WTC11 (cell line): ENCODE data around the gene UBE2R2. TPM values are rescaled to one million over a fixed set of nuclear protein-coding genes. Genes with fewer than 3 reads are reported as not detected.
A peak's percentile ranks its signal among the peaks of the same experiment; 100 is the strongest.

Experiments
- ATAC-seq: fragments of 200-7000 bp; cut with Tn5 transposase; 2 replicates; pipeline ENCODE4 v1.10.0; 2021; ENCODE audit warnings: mild to moderate bottlenecking, moderate library complexity
- CTCF ChIA-PET: fragments of 300-600 bp; sonication (Branson Sonifier 250); formaldehyde crosslinking; loops from one replicate; lab custom pipeline; 2021; ENCODE audit warnings: antibody characterized with exemption; lab: Charles Lee
- POLR2A ChIA-PET: fragments of 350-600 bp; sonication (Branson Sonifier 250); formaldehyde crosslinking; loops from one replicate; lab custom pipeline; 2021; ENCODE audit warnings: antibody characterized with exemption; lab: Charles Lee
- DNase-seq: peaks from one replicate; pipeline ENCODE4 v3.0.0; 2021; ENCODE audit warnings: low spot score
- H3K27ac Mint-ChIP-seq: 2 replicates; pipeline ENCODE4 v1.8.0; 2021; ENCODE audit warnings: mixed read lengths
- H3K27me3 Mint-ChIP-seq: 2 replicates; pipeline ENCODE4 v1.8.0; 2021; ENCODE audit warnings: low read depth, mild to moderate bottlenecking, moderate library complexity, mixed read lengths
- H3K36me3 Mint-ChIP-seq: 2 replicates; pipeline ENCODE4 v1.8.0; 2021; ENCODE audit warnings: mixed read lengths
- H3K4me1 Mint-ChIP-seq: 2 replicates; pipeline ENCODE4 v1.8.0; 2022; ENCODE audit warnings: mixed read lengths
- H3K4me3 Mint-ChIP-seq: 2 replicates; pipeline ENCODE4 v1.8.0; 2021; ENCODE audit warnings: mild to moderate bottlenecking, moderate library complexity, mixed read lengths
- H3K9me3 Mint-ChIP-seq: 2 replicates; pipeline ENCODE4 v1.8.0; 2021; ENCODE audit warnings: mixed read lengths
- ARID4B ChIP-seq: sonication (generic); formaldehyde crosslinking; IDR thresholded peaks from 2 replicates; pipeline ENCODE4 v1.8.0; 2023; ENCODE audit warnings: missing genetic modification reagents, mild to moderate bottlenecking, borderline replicate concordance
- CBFB ChIP-seq: sonication (generic); formaldehyde crosslinking; IDR thresholded peaks from 2 replicates; pipeline ENCODE4 v1.8.1; 2022; ENCODE audit warnings: mild to moderate bottlenecking, low read depth, missing genetic modification reagents
- CREB1 ChIP-seq: sonication (generic); formaldehyde crosslinking; IDR thresholded peaks from 2 replicates; pipeline ENCODE4 v1.8.0; 2023; ENCODE audit warnings: mild to moderate bottlenecking, missing genetic modification reagents
- CTCF ChIP-seq: fragments of 200-600 bp; IDR thresholded peaks from 2 replicates; pipeline ENCODE4 v1.8.0; 2022; ENCODE audit warnings: antibody characterized with exemption
- MXD4 ChIP-seq: fragments of 250-450 bp; sonication (Bioruptor Pico); IDR thresholded peaks from 2 replicates; pipeline ENCODE4 v1.8.0; 2021; ENCODE audit warnings: mild to moderate bottlenecking, moderate library complexity, borderline replicate concordance
- TEAD1 ChIP-seq: sonication (generic); formaldehyde crosslinking; IDR thresholded peaks from 2 replicates; pipeline ENCODE4 v1.8.0; 2022; ENCODE audit warnings: mild to moderate bottlenecking, missing genetic modification reagents
- ZBTB43 ChIP-seq: sonication (generic); formaldehyde crosslinking; IDR thresholded peaks from 2 replicates; pipeline ENCODE4 v1.8.1; 2023; ENCODE audit warnings: mild to moderate bottlenecking, missing genetic modification reagents
- ZNF317 ChIP-seq: sonication (generic); formaldehyde crosslinking; IDR thresholded peaks from 2 replicates; pipeline ENCODE4 v1.8.1; 2023; ENCODE audit warnings: low read depth, mild to moderate bottlenecking, moderate library complexity, missing genetic modification reagents, borderline replicate concordance
- total RNA-seq: library from RNA; stranded (reverse); gene quantifications from 3 replicates; pipeline ENCODE4 v1.2.3, GENCODE V29; 2021
- TF ChIP-seq, protein P1 (sequence below): sonication (generic); formaldehyde crosslinking; IDR thresholded peaks from 2 replicates; pipeline ENCODE4 v1.8.0; 2023; ENCODE audit warnings: missing genetic modification reagents
- TF ChIP-seq, protein P2 (sequence below): sonication (generic); formaldehyde crosslinking; IDR thresholded peaks from 2 replicates; pipeline ENCODE4 v1.8.1; 2022; ENCODE audit warnings: low read depth, missing genetic modification reagents, borderline replicate concordance

Gene UBE2R2
- total RNA-seq, 1 experiment from 2014 or later = 45.0 TPM

DNA sequence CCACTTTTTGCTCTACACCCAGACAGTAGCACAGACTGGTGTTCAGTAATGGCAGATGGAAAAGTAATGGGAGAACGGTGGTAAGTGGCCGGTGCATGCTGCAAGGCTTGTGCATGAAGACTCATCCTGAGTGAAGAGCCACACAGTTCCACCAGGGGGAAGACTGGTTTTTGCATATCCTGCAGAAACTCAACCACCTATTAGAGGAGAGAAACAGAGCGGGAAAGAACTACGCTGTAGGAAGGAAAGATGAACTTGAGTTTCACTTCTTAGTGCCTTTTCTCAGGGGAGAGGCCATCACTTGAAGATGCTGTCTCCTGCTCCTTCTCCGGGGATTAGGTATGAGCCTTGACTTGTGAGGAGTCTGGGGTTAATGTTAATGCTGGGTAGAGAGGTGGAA, 31.0 kb upstream of the UBE2R2 start:
- peak; percentile 84 for ATAC-seq
- CTCF ChIA-PET = no interaction called here

DNA sequence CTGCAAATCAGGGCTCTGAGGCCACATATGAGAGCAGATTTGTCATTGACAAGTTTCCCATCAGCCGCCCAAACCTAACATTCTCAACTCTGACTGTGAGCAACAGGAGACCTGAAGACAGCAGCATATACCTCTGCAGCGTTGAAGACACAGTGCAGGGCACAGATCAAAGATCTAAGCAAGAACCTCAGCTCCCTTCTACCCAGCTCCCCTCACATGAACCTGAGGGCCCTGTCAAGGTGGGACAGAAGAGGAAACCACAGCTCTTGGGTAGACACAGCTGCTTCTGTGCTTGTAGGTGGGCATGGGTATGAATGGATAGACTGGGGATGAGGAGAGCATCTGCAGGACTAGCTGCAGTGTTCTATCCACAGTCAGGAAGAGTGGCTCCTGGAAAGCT, 30.3 kb upstream of the UBE2R2 start:
- DNase-seq (no peak), ATAC-seq (no peak)
- 0 out of 2 replicates have a peak, but pooled peaks cover 2% of the 10 kb centered on the region for H3K4me1 Mint-ChIP-seq
- POLR2A ChIA-PET = no interaction called here
- CTCF ChIA-PET = interaction anchor here (1.0 kb wide), 1 partner anchor 49 kb away, joined by 6 read pairs; no protein-coding TSS in a partner anchor
- H3K27ac Mint-ChIP-seq = no peak overlapping the region
- peaks cover 6% of the 10 kb centered on the region for H3K9me3 Mint-ChIP-seq
- no peaks in the 10 kb centered on the region for H3K36me3 Mint-ChIP-seq
- peaks cover 7% of the 10 kb centered on the region for H3K27me3 Mint-ChIP-seq
- no peak overlapping the region for H3K4me3 Mint-ChIP-seq
- TF ChIP-seq ARID4B (CRISPR knock-in tag) (no peak), CBFB (CRISPR knock-in tag) (no peak), ZNF317 (no peak), MXD4 (no peak)
- TF ChIP-seq, protein P1, sequence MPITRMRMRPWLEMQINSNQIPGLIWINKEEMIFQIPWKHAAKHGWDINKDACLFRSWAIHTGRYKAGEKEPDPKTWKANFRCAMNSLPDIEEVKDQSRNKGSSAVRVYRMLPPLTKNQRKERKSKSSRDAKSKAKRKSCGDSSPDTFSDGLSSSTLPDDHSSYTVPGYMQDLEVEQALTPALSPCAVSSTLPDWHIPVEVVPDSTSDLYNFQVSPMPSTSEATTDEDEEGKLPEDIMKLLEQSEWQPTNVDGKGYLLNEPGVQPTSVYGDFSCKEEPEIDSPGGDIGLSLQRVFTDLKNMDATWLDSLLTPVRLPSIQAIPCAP (CRISPR knock-in tag) = no peak

More for the DNA sequence above, 31.0 kb upstream of the UBE2R2 start:
- no peak overlapping the region for H3K4me3 Mint-ChIP-seq
- H3K27me3 Mint-ChIP-seq = peaks cover 7% of the 10 kb centered on the region
- DNase-seq = no peak
- H3K36me3 Mint-ChIP-seq = no peaks in the 10 kb centered on the region
- TF ChIP-seq, protein P2, sequence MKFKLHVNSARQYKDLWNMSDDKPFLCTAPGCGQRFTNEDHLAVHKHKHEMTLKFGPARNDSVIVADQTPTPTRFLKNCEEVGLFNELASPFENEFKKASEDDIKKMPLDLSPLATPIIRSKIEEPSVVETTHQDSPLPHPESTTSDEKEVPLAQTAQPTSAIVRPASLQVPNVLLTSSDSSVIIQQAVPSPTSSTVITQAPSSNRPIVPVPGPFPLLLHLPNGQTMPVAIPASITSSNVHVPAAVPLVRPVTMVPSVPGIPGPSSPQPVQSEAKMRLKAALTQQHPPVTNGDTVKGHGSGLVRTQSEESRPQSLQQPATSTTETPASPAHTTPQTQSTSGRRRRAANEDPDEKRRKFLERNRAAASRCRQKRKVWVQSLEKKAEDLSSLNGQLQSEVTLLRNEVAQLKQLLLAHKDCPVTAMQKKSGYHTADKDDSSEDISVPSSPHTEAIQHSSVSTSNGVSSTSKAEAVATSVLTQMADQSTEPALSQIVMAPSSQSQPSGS (CRISPR knock-in tag) = no peak
- TF ChIP-seq CTCF = 0 out of 2 replicates have a peak, but pooled peaks have one; percentile 15
- no peak for TF ChIP-seq TEAD1 (CRISPR knock-in tag)
- no peak for TF ChIP-seq CREB1 (CRISPR knock-in tag)
- TF ChIP-seq ZBTB43 (CRISPR knock-in tag) = no peak
- TF ChIP-seq ARID4B (CRISPR knock-in tag) = no peak
- H3K27ac Mint-ChIP-seq = no peak overlapping the region
- peaks cover 9% of the 10 kb centered on the region for H3K9me3 Mint-ChIP-seq
- H3K4me1 Mint-ChIP-seq = 0 out of 2 replicates have a peak, but pooled peaks cover 2% of the 10 kb centered on the region
- POLR2A ChIA-PET = no interaction called here
